Aorta (tissue), 5 donors: Measurements from ENCODE around the gene PUM1. TPM values are rescaled to one million over a fixed set of nuclear protein-coding genes. Genes with fewer than 3 reads are reported as not detected.

ENCODE experiments used
- ATAC-seq: fragments of 200-7000 bp; cut with Tn5 transposase; one replicate; pipeline ENCODE4 v1.9.1; 2022; ENCODE audit warnings: moderate library complexity; ENCODE audit not compliant: low FRiP score
- DNase-seq, 2 donors: peaks; one replicate each; pipeline ENCODE4 v3.0.0-alpha.2; 2020
- H3K27ac ChIP-seq, 2 donors: one replicate each; pipeline ENCODE4 v1.5.1; 2013; ENCODE audit warnings: low read length in 2 of 2, mild to moderate bottlenecking in 2 of 2, moderate library complexity in 2 of 2, control low read depth in 1 of 2, inconsistent platforms in 1 of 2, low read depth in 1 of 2
- H3K27me3 ChIP-seq, 2 donors: one replicate each; pipeline ENCODE4 v1.6.1; 2013; ENCODE audit warnings: control low read depth in 1 of 2, low read length in 1 of 2, mild to moderate bottlenecking in 1 of 2, moderate library complexity in 1 of 2; ENCODE audit not compliant: insufficient read depth in 2 of 2, control insufficient read depth in 1 of 2
- H3K36me3 ChIP-seq, 2 donors: one replicate each; pipeline ENCODE4 v1.6.1; 2013; ENCODE audit warnings: control low read depth in 1 of 2, low read length in 1 of 2, mild to moderate bottlenecking in 1 of 2; ENCODE audit not compliant: insufficient read depth in 2 of 2, control insufficient read depth in 1 of 2
- H3K4me1 ChIP-seq, 2 donors: one replicate each; pipeline ENCODE4 v1.6.1; 2013; ENCODE audit warnings: low read length in 2 of 2, control low read depth in 1 of 2, mild to moderate bottlenecking in 1 of 2, moderate library complexity in 1 of 2; ENCODE audit not compliant: insufficient read depth in 2 of 2, control insufficient read depth in 1 of 2
- H3K4me3 ChIP-seq, 2 donors: one replicate each; pipeline ENCODE4 v1.5.1; 2013; ENCODE audit warnings: low read length in 2 of 2, control low read depth in 1 of 2, mild to moderate bottlenecking in 1 of 2
- H3K9me3 ChIP-seq: one replicate; pipeline ENCODE4 v1.6.1; 2013; ENCODE audit warnings: mild to moderate bottlenecking, low read length; ENCODE audit not compliant: control insufficient read depth
- WGBS, 2 donors: extraction: QIAGEN DNeasy Blood & Tissue Kit; methylation state at CpG; one replicate each; pipeline ENCODE4 v1.1.7; 2013; 5-methylcytosine and 5-hydroxymethylcytosine counted together
- intact Hi-C, 2 donors: fragments of 100-400 bp; cut with DNase I; formaldehyde crosslinking; loops; one replicate each; pipeline versions ENCODE4 v1.14.2 to v1.15.0; 2022
- polyA plus RNA-seq, 2 donors: library from polyadenylated mRNA; stranded (reverse); fragments of 200-250 nt; gene quantifications; one replicate each; pipeline ENCODE4 v1.2.3, GENCODE V29; 2013
- total RNA-seq, 2 donors: library from RNA; stranded (reverse); fragmentation: NEBNext Ultra II Directional; extraction: Animal tissue kit (Norgen Biotek cat#: 25700); gene quantifications; one replicate each; pipeline ENCODE4 v1.2.1, GENCODE V29; 2021
- donor health status: healthy with polysubstance abuse.
- donor health status: Bipolar disorder and iron deficiency.
- donor health status: DM: no; HTN: no; CAD: no.
- donor health status: DM: no; HTN: no; CAD: no.
- donor health status: DM: yes; HTN: yes; CAD: no.

PUM1 gene
- total and polyA plus RNA-seq, 4 donors, result 13.1 to 120 (median 63.2) TPM

- no peaks in the 10 kb centered on the region for H3K9me3 ChIP-seq
- H3K27ac ChIP-seq, result no peak overlapping the region
- no peaks in the 10 kb centered on the region for H3K27me3 ChIP-seq
- ATAC-seq, result no peak
- intact Hi-C loops, result loop anchor here in 1 of 2 donors (5.0 kb wide), 1 partner anchor 83 kb away; no protein-coding TSS in a partner anchor
- H3K36me3 ChIP-seq, result no peaks in the 10 kb centered on the region
- DNase-seq, result no peak
- peaks cover 0 to 3% of the 10 kb centered on the region in 2 donors for H3K4me1 ChIP-seq
- H3K4me3 ChIP-seq, result no peak overlapping the region
- 52 to 56% methylated on average over 1 of the region's 1 CpG for WGBS, 2 donors
Measured at GRCh38 chr1:30905403-30905802, 160.1 kb downstream of the PUM1 start.

DNA sequence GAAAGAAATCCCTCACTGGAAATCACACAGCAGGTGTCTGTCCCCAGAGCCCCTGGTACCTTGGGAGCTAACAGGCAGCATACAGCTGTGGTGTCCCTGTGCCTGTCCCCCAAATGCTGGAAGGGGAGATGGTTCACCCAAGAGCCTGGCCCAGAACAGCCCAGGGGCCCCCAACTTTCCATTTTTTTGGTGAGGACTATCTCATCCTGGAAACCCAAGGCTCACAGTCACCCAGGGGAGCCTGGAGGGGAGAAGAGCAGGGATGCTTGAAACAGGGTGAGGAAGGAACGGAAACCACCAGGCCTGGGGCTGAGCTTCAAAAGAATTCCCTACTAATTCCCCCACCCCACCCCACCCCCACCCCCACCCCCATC lies 160.6 kb downstream of the PUM1 start:
- Histone ChIP-seq H3K36me3 (no peaks in the 10 kb centered on the region), H3K4me3 (no peak overlapping the region), H3K27me3 (no peaks in the 10 kb centered on the region), H3K4me1 (peaks cover 0 to 3% of the 10 kb centered on the region in 2 donors), H3K27ac (no peak overlapping the region), H3K9me3 (no peaks in the 10 kb centered on the region)
- DNase-seq (peak; percentile 12 to 41), ATAC-seq (no peak)
- intact Hi-C loops, result loop anchor here in 1 of 2 donors (5.0 kb wide), 1 partner anchor 83 kb away; no protein-coding TSS in a partner anchor
- 74 to 80% methylated on average over 1 of the region's 1 CpG for WGBS, 2 donors

DNA sequence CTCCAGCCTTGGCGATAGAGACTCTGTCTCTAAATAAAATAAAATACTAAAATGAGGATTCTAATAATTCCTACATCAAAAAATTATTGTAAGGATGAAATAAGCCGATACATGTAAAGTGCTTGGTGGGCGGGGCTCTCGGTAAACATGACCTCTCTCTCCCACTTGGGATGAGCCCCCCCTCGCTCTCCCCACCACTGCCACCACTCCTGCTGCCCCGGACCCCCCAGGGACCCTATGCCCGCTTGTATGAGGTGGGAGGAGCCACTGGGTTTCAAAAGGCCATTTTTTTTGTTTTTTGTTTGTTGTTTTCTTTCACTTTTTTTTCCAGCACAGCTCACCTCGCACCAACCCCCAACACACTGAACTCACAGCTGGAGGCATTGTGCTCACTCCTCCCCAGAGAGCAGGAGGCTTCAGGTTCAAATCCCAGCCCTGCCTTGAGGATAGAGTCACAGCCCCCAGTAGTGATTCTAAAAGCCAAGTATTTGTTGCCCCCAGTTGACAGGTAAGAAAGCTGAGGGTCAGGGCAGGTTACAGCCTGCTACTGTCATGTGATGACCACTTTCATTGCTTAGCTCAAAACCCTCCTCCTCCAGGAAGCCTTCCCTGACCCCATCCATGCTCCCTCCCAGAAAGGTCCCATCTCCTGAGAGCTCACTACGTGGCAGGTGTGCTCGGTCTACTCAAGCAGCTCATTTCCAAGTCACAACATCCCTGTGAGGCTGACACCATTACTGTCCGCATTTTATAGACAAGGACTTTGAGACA lies 161.1 kb downstream of the PUM1 start:
- H3K27ac ChIP-seq, result no peak overlapping the region

GRCh38 chr1:30903343-30904034 lies 162.0 kb downstream of the PUM1 start:
- no peaks in the 10 kb centered on the region for H3K9me3 ChIP-seq
- H3K27me3 ChIP-seq, result no peaks in the 10 kb centered on the region
- peak overlapping the region in 1 of 2 donors; percentile 41 for H3K27ac ChIP-seq
- intact Hi-C loops, result no loop called here
- WGBS, 2 donors, result 79 to 86% methylated on average over 8 of the region's 8 CpGs
- ATAC-seq (no peak), DNase-seq (peak; percentile 23 to 38)
- no peak overlapping the region for H3K4me3 ChIP-seq
- peaks cover 0 to 3% of the 10 kb centered on the region in 2 donors for H3K4me1 ChIP-seq
- H3K36me3 ChIP-seq, result no peaks in the 10 kb centered on the region

More for the DNA sequence above, 161.1 kb downstream of the PUM1 start:
- Histone ChIP-seq H3K27me3 (no peaks in the 10 kb centered on the region), H3K36me3 (no peaks in the 10 kb centered on the region), H3K4me3 (no peak overlapping the region), H3K9me3 (no peaks in the 10 kb centered on the region), H3K4me1 (peaks cover 0 to 3% of the 10 kb centered on the region in 2 donors)
- ATAC-seq (no peak), DNase-seq (peak; percentile 32 to 59)
- WGBS, 2 donors, result 68 to 82% methylated on average over 11 of the region's 11 CpGs
- intact Hi-C loops, result no loop called here

GRCh38 chr1:30902593-30903290 lies 162.8 kb downstream of the PUM1 start:
- 3 to 6% methylated on average over 9 of the region's 9 CpGs for WGBS, 2 donors
- H3K27ac ChIP-seq, result peak overlapping the region; percentile 36 to 55
- intact Hi-C loops, result no loop called here
- H3K27me3 ChIP-seq, result no peaks in the 10 kb centered on the region
- H3K4me3 ChIP-seq, result no peak overlapping the region
- peak; percentile 43 for ATAC-seq
- peak; percentile 62 to 81 for DNase-seq
- peaks cover 0 to 3% of the 10 kb centered on the region in 2 donors for H3K4me1 ChIP-seq
- no peaks in the 10 kb centered on the region for H3K36me3 ChIP-seq
- no peaks in the 10 kb centered on the region for H3K9me3 ChIP-seq

DNA sequence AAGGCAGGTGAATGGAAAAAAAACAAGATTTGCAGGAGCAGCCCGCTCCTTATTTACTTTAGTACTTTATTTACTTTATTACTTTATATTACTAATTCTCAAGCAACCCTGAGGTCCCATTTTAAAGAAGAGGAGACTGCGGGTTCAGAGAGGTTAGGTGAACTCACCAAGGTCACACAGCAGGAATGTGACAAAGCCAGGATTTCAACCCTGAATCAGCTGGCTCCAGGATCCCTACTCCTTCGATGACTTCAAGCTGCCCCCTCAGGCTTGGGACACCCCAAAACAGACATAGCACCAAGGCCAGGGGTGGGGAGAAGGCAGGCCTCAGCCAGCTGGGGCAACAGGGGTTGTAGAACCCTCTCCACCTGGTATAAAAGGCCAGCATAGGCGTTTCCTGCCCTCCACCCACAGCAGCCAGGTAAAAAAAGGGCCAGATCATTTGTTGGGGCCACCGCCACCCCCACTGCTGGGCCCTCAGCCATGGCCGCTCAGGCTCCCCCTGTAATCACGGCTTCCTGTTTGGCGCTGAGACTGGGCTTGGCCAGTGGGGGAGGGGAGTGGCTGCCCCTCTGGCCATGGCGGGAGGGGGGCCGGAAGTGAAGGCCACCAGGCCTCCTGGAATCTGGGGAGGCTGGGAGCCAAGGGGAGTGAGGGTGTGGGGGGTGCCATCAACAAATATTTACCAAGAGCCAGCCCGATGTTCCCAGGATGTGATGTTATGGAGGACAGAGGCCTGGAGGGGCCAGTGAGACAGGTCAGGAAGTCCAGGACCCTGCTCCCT lies 163.5 kb downstream of the PUM1 start:
- H3K4me3 ChIP-seq, result no peak overlapping the region
- peak; percentile 61 for ATAC-seq
- H3K4me1 ChIP-seq, result peaks cover 0 to 3% of the 10 kb centered on the region in 2 donors
- peak overlapping the region; percentile 36 to 55 for H3K27ac ChIP-seq
- peak in 1 of 2 donors; percentile 73 for DNase-seq
- no peaks in the 10 kb centered on the region for H3K27me3 ChIP-seq
- intact Hi-C loops, result no loop called here
- no peaks in the 10 kb centered on the region for H3K36me3 ChIP-seq
- WGBS, 2 donors, result 23 to 28% methylated on average over 11 of the region's 11 CpGs
- no peaks in the 10 kb centered on the region for H3K9me3 ChIP-seq

DNA sequence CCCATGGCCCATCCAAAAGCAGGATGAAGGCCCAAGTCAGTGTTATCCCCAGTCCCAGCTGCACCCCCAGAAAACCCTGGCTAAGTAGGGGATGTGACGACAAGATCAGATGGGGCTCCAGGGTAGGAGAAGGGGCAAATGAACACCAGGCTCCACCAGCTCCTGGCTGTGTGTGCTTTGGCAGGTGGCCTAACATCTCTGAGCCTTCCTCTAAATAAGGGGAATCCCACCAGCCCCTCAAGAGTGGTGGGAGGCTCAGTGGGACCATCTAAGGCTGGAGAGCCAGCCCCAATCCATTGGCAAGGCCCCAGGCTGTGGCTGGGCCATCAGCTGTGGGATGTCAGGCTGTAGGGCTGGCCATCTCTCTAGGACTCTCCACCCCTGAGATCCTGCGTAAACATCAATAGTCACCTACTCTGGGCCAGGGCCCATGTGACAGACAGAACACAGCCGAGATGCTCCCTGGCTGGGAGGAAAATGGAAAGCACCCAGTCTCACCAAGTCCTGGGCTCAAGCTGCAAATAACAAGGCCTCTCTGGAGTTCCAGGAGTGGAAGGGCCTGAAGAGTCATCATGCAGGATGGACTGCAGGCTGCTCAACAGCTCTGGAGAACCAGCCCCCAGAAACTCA lies 164.5 kb downstream of the PUM1 start:
- peaks cover 0 to 3% of the 10 kb centered on the region in 2 donors for H3K4me1 ChIP-seq
- H3K4me3 ChIP-seq, result no peak overlapping the region
- no peaks in the 10 kb centered on the region for H3K36me3 ChIP-seq
- WGBS, 2 donors, result 75 to 76% methylated on average over 3 of the region's 3 CpGs
- H3K27ac ChIP-seq, result no peak overlapping the region
- no peaks in the 10 kb centered on the region for H3K27me3 ChIP-seq
- no peak for ATAC-seq
- peak in 1 of 2 donors; percentile 19 for DNase-seq
- intact Hi-C loops, result no loop called here
- no peaks in the 10 kb centered on the region for H3K9me3 ChIP-seq

DNA sequence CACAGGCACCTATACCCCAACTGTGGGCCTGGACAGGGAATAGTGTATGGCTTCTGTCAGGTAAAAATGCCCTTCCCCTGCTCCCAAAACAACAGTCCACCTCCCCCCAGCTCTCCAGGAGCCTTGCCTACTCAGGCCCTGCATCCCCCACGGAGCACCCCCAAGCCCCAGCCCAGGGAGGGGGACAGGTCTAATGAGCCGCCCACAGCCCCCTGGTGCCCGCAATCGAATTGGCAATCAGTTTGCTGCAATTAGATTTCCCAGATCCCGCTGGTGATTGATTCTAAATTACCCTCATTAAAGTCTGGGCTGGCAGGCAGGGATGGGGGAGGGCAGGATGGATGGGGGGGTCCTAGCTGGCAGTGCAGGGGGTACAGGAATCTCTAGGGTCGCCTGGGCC lies 165.0 kb downstream of the PUM1 start:
- peaks cover 0 to 3% of the 10 kb centered on the region in 2 donors for H3K4me1 ChIP-seq
- no peak overlapping the region for H3K4me3 ChIP-seq
- no peak for ATAC-seq
- intact Hi-C loops, result no loop called here
- H3K9me3 ChIP-seq, result no peaks in the 10 kb centered on the region
- H3K36me3 ChIP-seq, result no peaks in the 10 kb centered on the region
- H3K27ac ChIP-seq, result no peak overlapping the region
- H3K27me3 ChIP-seq, result no peaks in the 10 kb centered on the region
- 88 to 89% methylated on average over 6 of the region's 6 CpGs for WGBS, 2 donors
- DNase-seq, result peak in 1 of 2 donors; percentile 43
